Erythroblast (primary cell): ENCODE measurements around the gene POLR1A.

Source experiments
- GATA1 ChIP-seq: IDR thresholded peaks from 2 replicates; pipeline ENCODE4 v1.6.1; 2011; ENCODE audit warnings: low read depth, mild to moderate bottlenecking, control low read depth, low read length, moderate library complexity
- POLR2A ChIP-seq: IDR thresholded peaks from 2 replicates; pipeline ENCODE4 v1.6.1; 2011; ENCODE audit warnings: mild to moderate bottlenecking, low read length

GRCh38 chr2:86105252-86105968, at the start of gene POLR1A:
- TF ChIP-seq POLR2A (no peak), GATA1 (no peak)
